Skeletal muscle cell (primary cell): ENCODE results near the gene SHROOM4.

Experiments
- DNase-seq: peaks from one replicate; pipeline ENCODE4 v3.0.0-alpha.2; 2010; ENCODE audit warnings: low read depth
- H3K4me3 ChIP-seq: 2 replicates; pipeline ENCODE4 v1.5.1; 2011; ENCODE audit warnings: low read depth, mild to moderate bottlenecking, control low read depth, low read length, moderate library complexity

SHROOM4 gene

GRCh38 chrX:50799531-50799961 is 14.4 kb downstream of the SHROOM4 start:
- peak; percentile 39 for DNase-seq
- no peak overlapping the region for H3K4me3 ChIP-seq

- H3K4me3 ChIP-seq, result no peak overlapping the region
Observed at GRCh38 chrX:50798783-50799182, 15.2 kb downstream of the SHROOM4 start.

GRCh38 chrX:50787099-50787498 is 26.9 kb downstream of the SHROOM4 start:
- no peak overlapping the region for H3K4me3 ChIP-seq
- no peak for DNase-seq

More at GRCh38 chrX:50798783-50799182, 15.2 kb downstream of the SHROOM4 start:
- DNase-seq, result no peak

- DNase-seq, result no peak
- no peak overlapping the region for H3K4me3 ChIP-seq
Observed at GRCh38 chrX:50780144-50780543, 33.9 kb downstream of the SHROOM4 start.

GRCh38 chrX:50779694-50780093 is 34.3 kb downstream of the SHROOM4 start:
- H3K4me3 ChIP-seq, result no peak overlapping the region
- DNase-seq, result no peak

- DNase-seq, result no peak
- no peak overlapping the region for H3K4me3 ChIP-seq
Observed at GRCh38 chrX:50778272-50778671, 35.7 kb downstream of the SHROOM4 start.

- H3K4me3 ChIP-seq, result no peak overlapping the region
- DNase-seq, result no peak
Observed at GRCh38 chrX:50776248-50776647, 37.7 kb downstream of the SHROOM4 start.

- no peak for DNase-seq
- H3K4me3 ChIP-seq, result no peak overlapping the region
Observed at GRCh38 chrX:50771382-50771781, 42.6 kb downstream of the SHROOM4 start.

GRCh38 chrX:50770702-50771101 is 43.3 kb downstream of the SHROOM4 start:
- no peak overlapping the region for H3K4me3 ChIP-seq
- DNase-seq, result no peak

GRCh38 chrX:50769389-50770063 is 44.5 kb downstream of the SHROOM4 start:
- no peak for DNase-seq
- H3K4me3 ChIP-seq, result no peak overlapping the region

GRCh38 chrX:50768801-50769200 is 45.2 kb downstream of the SHROOM4 start:
- DNase-seq, result no peak
- no peak overlapping the region for H3K4me3 ChIP-seq

GRCh38 chrX:50765986-50766385 is 48.0 kb downstream of the SHROOM4 start:
- no peak for DNase-seq
- H3K4me3 ChIP-seq, result no peak overlapping the region

- no peak for DNase-seq
- no peak overlapping the region for H3K4me3 ChIP-seq
Observed at GRCh38 chrX:50762578-50762977, 51.4 kb downstream of the SHROOM4 start.

- no peak overlapping the region for H3K4me3 ChIP-seq
- DNase-seq, result no peak
Observed at GRCh38 chrX:50756276-50756675, 57.7 kb downstream of the SHROOM4 start.

GRCh38 chrX:50751091-50751490 is 62.9 kb downstream of the SHROOM4 start:
- no peak overlapping the region for H3K4me3 ChIP-seq
- no peak for DNase-seq

- H3K4me3 ChIP-seq, result no peak overlapping the region
- no peak for DNase-seq
Observed at GRCh38 chrX:50747471-50747900, 66.5 kb downstream of the SHROOM4 start.

- no peak overlapping the region for H3K4me3 ChIP-seq
- no peak for DNase-seq
Observed at GRCh38 chrX:50736656-50737055, 77.3 kb downstream of the SHROOM4 start.

GRCh38 chrX:50726296-50726695 is 87.7 kb downstream of the SHROOM4 start:
- no peak for DNase-seq
- H3K4me3 ChIP-seq, result no peak overlapping the region

GRCh38 chrX:50725310-50725709 is 88.7 kb downstream of the SHROOM4 start:
- DNase-seq, result no peak

GRCh38 chrX:50723006-50723405 is 91.0 kb downstream of the SHROOM4 start:
- no peak overlapping the region for H3K4me3 ChIP-seq
- DNase-seq, result no peak

More at GRCh38 chrX:50725310-50725709, 88.7 kb downstream of the SHROOM4 start:
- no peak overlapping the region for H3K4me3 ChIP-seq

GRCh38 chrX:50721764-50722521 is 92.1 kb downstream of the SHROOM4 start:
- no peak overlapping the region for H3K4me3 ChIP-seq
- no peak for DNase-seq
